GM10847 (cell line): ENCODE measurements around the gene SOX13.

Experiments used
- POLR2A ChIP-seq: IDR thresholded peaks from 2 replicates; pipeline ENCODE4 v1.6.1; 2011; ENCODE audit not compliant: insufficient read length; ENCODE audit errors: extremely low read depth

The SOX13 gene

DNA sequence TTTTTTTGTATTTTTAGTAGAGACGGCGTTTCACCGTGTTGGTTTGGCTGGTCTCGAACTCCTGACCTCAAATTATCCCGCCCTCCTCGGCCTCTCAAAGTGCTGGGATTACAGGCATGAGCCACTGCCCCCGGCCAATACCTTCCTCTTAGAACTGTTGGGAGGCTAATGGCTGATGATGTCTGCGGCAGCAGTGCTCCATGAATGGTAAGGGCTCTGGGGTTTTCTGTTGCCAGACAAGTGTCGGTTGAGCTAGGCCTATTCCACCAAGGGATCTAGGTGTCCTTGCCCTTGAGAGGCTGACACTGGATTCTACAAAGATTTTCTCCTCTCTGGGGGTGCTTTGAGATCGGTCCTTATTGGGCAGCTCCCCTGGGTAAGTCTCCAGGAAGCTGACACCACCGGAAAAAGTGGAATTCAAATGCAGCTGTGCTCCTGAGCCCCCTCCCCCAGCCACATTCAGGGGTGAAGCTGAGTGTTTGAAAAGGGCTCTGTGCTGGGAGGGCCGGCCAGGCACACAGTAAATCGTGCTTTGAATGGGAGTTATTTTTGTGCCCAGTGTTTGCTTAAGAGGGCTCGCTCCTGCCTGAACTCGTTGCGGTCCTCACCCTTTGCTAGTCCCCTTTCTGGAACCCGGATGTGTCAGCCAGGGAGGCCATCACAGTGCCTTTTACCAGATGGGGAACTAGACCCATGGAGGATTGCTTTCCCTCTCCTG is 5.2 kb downstream of the SOX13 start:
- TF ChIP-seq POLR2A, result no peak

- no peak for TF ChIP-seq POLR2A
Observed at GRCh38 chr1:204079608-204079999, 6.7 kb downstream of the SOX13 start.

GRCh38 chr1:204080163-204080903 is 7.4 kb downstream of the SOX13 start:
- TF ChIP-seq POLR2A, result no peak

GRCh38 chr1:204081164-204081790 is 8.4 kb downstream of the SOX13 start:
- no peak for TF ChIP-seq POLR2A

GRCh38 chr1:204081791-204082513 is 9.0 kb downstream of the SOX13 start:
- TF ChIP-seq POLR2A, result no peak

DNA sequence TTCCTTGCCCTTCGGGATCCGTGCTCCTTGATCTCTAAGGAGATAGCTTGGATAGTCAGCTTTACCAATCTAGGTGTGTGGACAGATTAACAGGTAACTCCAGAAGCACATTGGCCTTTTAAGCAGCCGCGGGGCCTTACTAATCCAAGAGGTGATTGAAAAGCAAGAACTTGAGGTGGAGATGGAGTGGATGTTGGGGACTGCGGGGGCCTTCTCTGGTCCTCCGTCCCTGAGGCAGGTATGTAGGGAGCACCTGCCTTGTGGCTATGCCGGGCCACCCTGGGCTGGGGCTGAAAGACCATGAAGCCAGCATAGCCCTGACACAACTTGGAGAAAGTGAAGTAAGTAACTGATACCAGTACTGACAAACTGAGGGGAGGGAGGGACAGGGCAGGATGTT is 10.6 kb downstream of the SOX13 start:
- no peak for TF ChIP-seq POLR2A

DNA sequence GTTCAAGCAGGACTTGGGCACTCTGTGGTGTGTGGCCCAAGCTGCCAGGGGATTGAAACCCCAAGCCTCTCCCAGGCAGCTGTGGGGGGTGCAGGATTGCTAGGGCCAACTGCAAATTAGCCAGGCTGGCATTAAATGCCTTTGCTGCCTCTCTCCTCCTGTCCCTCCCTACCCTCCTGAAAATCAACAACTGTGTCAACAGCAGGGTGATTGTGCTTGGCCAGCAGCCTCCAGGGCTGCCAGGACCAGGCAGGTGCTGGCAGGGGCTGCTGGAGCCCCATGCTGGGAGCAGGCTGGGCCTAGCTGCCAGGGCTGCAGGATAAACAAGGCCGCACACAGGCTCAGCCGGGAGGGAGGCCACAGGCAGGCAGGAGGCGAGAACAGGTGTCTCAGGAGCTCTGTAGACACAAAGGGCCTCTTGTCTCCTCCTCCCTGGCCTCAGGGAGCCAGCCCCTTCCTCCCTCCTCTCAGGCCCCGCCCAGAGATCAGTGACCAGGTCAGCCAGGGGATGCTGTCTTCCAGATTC is 11.4 kb downstream of the SOX13 start:
- TF ChIP-seq POLR2A, result no peak

DNA sequence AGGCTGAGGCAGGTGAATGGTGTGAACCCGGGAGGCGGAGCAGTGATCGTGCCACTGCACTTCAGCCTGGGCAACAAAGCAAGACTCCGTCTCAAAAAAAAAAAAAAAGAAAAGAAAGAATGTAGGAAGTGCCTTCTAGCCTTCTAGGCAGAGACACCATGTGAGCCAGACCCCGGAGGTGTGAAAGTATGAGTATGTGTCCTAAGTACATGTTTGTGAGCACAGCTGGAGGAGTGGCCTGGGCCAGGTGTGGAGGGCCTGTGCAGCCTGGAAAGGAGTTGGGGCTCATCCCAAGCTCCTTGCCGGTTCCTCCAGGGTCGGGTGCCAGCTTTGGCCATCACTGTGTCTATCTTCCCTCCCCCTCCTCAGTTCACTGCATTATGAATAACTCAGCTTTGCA is 13.0 kb downstream of the SOX13 start:
- TF ChIP-seq POLR2A, result no peak

DNA sequence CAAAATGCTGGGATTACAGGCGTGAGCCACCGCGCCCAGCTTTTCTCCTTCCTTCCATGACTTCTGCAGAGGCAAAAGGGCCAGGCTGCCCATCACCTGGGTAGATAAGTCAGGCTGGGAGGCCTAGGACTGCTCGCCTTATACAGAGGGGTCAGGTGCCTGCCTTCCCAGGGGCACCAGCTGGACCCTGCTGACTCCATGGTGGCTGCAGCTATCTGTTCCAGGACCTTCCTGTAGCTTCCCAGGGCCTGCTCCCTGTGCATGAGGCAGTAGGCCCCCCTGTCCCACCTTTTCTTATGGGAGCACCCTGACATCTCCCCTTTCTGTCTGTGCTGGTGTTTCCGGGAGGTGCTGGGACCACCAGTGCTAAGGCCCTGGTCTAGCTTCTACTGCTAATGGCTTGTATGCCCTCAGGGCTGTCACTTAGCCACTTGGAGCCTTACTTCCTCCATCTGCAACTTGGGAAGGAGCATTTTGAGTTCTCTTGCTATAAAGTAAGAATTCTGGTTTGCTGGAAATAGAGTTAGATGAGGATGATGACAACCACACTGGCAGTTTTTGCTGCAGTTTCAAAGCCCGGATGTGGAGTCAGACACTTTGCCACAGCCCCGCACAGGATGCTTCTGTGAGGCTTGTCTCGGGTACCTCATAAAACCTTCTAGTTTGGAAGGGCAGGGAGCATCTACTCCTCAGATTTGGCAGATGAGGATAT is 14.4 kb downstream of the SOX13 start:
- no peak for TF ChIP-seq POLR2A

DNA sequence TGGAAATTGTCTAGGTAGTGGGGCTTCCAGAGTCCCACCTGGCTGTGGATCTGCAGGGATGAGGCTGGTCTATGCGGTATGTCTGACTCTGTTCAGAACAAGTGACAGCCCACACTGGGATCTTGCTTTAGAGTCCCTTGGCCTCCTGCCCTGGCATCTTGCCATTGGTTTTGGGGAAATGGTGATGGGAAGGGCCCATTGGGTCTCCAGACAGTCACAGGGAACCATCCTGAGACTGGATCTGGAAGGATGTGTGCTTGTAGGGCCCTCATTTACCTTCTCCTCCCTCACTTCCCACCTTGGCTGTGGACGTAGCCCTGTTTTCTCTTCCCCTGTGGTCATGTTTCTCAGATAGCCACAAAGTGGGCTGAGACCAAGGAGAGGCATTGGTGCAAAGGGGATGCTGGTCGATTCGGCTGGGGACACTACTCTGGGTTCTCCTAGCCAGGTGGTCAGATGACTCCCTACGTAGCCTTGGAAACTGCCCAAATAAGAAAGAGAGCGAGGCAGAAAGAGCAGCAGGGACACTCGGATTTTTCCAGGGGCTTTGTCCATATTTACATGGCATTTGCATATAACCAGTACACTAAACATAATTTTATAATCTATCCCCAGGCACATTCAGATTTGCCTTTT is 15.1 kb downstream of the SOX13 start:
- no peak for TF ChIP-seq POLR2A

DNA sequence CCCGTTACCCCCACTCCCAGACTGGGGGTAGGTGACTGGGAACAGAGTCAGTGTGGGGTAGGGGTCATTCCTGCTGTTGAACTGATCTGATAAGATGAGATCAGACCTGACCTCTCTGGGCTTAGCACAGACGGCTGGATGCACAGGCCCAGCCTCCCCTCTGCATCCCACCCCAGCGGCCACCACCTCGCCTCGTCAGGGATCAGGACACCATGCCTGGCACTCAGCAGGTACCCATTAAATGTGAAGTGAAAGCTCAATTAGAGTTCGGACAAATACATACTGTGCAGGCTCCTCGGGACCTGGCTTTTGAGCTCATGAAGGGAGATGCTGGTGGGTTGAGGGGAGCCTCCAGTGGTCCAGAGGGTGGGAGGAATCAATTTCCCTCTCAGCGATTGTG is 15.7 kb downstream of the SOX13 start:
- no peak for TF ChIP-seq POLR2A

DNA sequence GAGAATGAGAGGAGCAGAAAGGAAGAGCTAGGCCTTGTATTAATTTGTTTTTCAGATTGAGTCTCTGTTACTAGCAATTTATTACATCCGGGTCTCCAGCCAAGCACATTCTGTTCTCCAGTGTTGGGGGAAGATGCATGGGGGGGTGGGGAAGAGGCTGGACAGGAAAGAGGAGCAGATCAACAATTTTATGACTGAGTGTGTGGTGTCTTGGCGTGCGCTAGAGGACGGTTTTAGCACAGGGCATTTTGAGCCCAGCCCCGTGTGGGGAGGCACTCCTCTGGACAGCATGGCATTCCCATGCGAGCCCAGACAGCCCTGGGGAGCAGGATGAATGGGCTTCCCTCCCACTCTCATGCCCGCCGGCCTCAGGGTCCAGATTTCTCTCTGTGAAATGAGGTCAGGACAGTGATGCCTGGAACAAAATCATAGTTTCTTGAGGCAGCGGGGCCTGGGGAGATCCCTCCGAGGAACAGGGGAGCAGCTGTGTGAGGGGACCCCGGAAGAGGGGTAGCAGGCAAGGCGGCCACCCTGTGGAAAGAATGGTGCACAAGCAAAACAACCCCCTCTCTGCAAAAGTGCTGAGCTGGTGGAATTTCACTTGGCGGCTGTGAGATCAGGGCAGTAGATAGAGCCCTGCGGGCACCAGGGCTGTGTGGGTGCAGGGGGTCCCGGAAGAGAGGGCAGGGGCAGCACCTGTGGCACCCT is 16.3 kb downstream of the SOX13 start:
- no peak for TF ChIP-seq POLR2A

DNA sequence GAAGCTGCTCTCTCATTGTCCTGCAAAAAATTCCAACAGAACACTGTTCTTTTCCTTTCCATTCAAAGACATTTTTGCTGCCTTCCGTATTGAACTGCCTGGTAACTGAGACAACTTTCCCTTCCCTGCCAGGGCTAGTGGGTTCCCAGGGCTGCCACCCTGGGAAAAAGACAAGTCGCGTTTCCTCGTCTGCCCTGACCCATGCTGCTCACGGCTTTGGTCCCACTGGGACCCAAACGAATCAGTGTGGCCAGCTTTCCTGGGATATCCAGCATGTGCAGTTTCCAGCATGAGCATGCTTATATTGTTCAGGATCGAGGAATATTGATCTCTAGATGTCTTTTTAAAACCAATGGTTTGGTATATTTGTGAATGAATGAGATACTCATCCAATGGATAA is 18.2 kb downstream of the SOX13 start:
- TF ChIP-seq POLR2A, result no peak
